Spleen (tissue), 11 donors: ENCODE results near the gene RNLS. TPM values are rescaled to one million over a fixed set of nuclear protein-coding genes. Genes with fewer than 3 reads are reported as not detected.

Experiments
- DNase-seq: peaks from one replicate; pipeline ENCODE4 v3.0.0-alpha.2; 2020
- H3K27ac ChIP-seq, 8 donors: fragments of 200-600 bp; sonication (generic) in 7 of 8; 1 replicate in 4 of 8; 2 replicates in 4 of 8; pipeline versions ENCODE4 v1.5.0 to v1.8.0; 2016 to 2021; ENCODE audit warnings: inconsistent platforms in 4 of 8, mild to moderate bottlenecking in 4 of 8, moderate library complexity in 1 of 8
- H3K27me3 ChIP-seq, 7 donors: fragments of 200-600 bp; sonication (generic) in 6 of 7; replicated peaks in 1 of 7; 1 replicate in 4 of 7; 2 replicates in 3 of 7; pipeline versions ENCODE4 v1.5.0 to v1.8.0; 2016 to 2021; ENCODE audit warnings: inconsistent platforms in 3 of 7, mild to moderate bottlenecking in 1 of 7
- H3K36me3 ChIP-seq, 6 donors: fragments of 200-600 bp; sonication (generic) in 5 of 6; 1 replicate in 4 of 6; 2 replicates in 2 of 6; pipeline versions ENCODE4 v1.5.0 to v1.8.0; 2016 to 2021; ENCODE audit warnings: inconsistent platforms in 2 of 6
- H3K4me1 ChIP-seq, 6 donors: fragments of 200-600 bp; sonication (generic) in 5 of 6; 1 replicate in 3 of 6; 2 replicates in 3 of 6; pipeline versions ENCODE4 v1.5.0 to v1.8.0; 2016 to 2021; ENCODE audit warnings: inconsistent platforms in 3 of 6
- H3K4me3 ChIP-seq, 8 donors: fragments of 200-600 bp; sonication (generic) in 7 of 8; 1 replicate in 4 of 8; 2 replicates in 4 of 8; pipeline versions ENCODE4 v1.5.0 to v1.8.0; 2016 to 2021; ENCODE audit warnings: inconsistent platforms in 4 of 8, mild to moderate bottlenecking in 4 of 8, moderate library complexity in 2 of 8
- H3K9me3 ChIP-seq, 8 donors: fragments of 200-600 bp; sonication (generic) in 7 of 8; 1 replicate in 4 of 8; 2 replicates in 4 of 8; pipeline versions ENCODE4 v1.5.0 to v1.8.0; 2016 to 2021; ENCODE audit warnings: inconsistent platforms in 4 of 8
- POLR2A ChIP-seq, 3 donors: fragments of 450-650 bp; IDR thresholded peaks; one replicate each; pipeline ENCODE4 v1.5.1; 2017; ENCODE audit warnings: antibody characterized with exemption in 3 of 3, mild to moderate bottlenecking in 1 of 3
- POLR2AphosphoS5 ChIP-seq, 3 donors: sonication (generic); formaldehyde crosslinking; IDR thresholded peaks; one replicate each; pipeline ENCODE4 v1.5.1; 2017; ENCODE audit warnings: antibody characterized with exemption in 3 of 3
- WGBS, 5 donors: extraction: QIAGEN DNeasy Blood & Tissue Kit in 3 of 5; methylation state at CpG; one replicate each; pipeline versions ENCODE4 v1.1.5 to v1.1.7; 2013 to 2018; 5-methylcytosine and 5-hydroxymethylcytosine counted together
- intact Hi-C: fragments of 100-400 bp; cut with DNase I; formaldehyde crosslinking; loops from one replicate; pipeline ENCODE4 v1.15.0; 2023; ENCODE audit warnings: low total_unique reads
- polyA plus RNA-seq, 3 donors: library from polyadenylated mRNA; stranded (reverse); fragments of 200-250 nt; gene quantifications; one replicate each; pipeline ENCODE4 v1.2.1, GENCODE V29; 2013
- total RNA-seq, 7 donors: library from RNA; depleted of rRNA in 3 of 7; stranded (reverse); fragments of >200 nt in 3 of 7; fragmentation: NEBNext Ultra II Directional in 4 of 7; extraction: Animal tissue kit (Norgen Biotek cat#: 25700) in 4 of 7; gene quantifications; one replicate each; pipeline versions ENCODE4 v1.1.0 to v1.2.1, GENCODE V29; 2016 to 2021
- TF ChIP-seq, protein P1 (sequence below), 11 experiments: fragments of 200-600 bp in 7 of 11; fragments of 450-650 bp in 4 of 11; sonication (generic) in 4 of 11; IDR thresholded peaks in 8 of 11; conservative IDR thresholded peaks in 3 of 11; 1 replicate in 7 of 11; 2 replicates in 4 of 11; pipeline versions ENCODE4 v1.4.0 to v1.8.0; 2016 to 2021; ENCODE audit warnings: antibody characterized with exemption in 11 of 11, inconsistent platforms in 4 of 11, mild to moderate bottlenecking in 1 of 11
- donor health status: healthy with polysubstance abuse.
- donor health status: DM: no; HTN: no; CAD: no; lungs with moderate emphysema.
- donor health status: DM: no; HTN: no; CAD: no.
- donor health status: Bipolar disorder and iron deficiency.
- donor health status: healthy.
- donor health status: DM: no; HTN: no; CAD: no.
- donor health status: DM: yes; HTN: yes; CAD: no.

Gene RNLS
- total and polyA plus RNA-seq, 10 donors = 4.5 to 28.8 (median 8.5) TPM

DNA sequence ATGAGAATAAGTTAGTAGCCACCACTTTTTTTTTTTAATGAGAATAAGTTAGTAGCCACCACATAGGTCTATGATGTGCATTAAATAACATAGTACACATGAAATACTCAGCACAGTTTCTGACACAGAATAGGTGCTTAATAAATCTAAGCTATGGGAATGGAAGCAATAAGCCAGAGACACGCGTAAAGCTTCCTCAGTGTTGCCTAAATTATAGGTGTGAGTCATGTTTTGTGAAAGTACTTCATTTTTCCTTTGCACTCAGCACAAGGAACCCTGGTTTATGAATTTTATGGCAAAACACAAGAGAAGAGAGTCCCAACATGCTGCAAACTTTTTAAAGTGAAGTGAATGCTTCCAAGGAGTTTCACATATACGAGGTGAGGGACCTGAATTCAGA lies 267.4 kb downstream of the RNLS start:
- no peaks in the 10 kb centered on the region for H3K36me3 ChIP-seq
- no peaks in the 10 kb centered on the region for H3K27me3 ChIP-seq
- no peak overlapping the region for H3K4me3 ChIP-seq
- intact Hi-C loops = no loop called here
- peaks cover 5 to 28% (median 24%) of the 10 kb centered on the region in 8 donors for H3K9me3 ChIP-seq
- 71 to 83% (median 79%) methylated on average over 3 of the region's 3 CpGs for WGBS, 5 donors
- TF ChIP-seq POLR2AphosphoS5 (IDR thresholded peaks at IDR 0.05) (no peak), POLR2A (IDR thresholded peaks at IDR 0.05) (no peak)
- TF ChIP-seq, protein P1, sequence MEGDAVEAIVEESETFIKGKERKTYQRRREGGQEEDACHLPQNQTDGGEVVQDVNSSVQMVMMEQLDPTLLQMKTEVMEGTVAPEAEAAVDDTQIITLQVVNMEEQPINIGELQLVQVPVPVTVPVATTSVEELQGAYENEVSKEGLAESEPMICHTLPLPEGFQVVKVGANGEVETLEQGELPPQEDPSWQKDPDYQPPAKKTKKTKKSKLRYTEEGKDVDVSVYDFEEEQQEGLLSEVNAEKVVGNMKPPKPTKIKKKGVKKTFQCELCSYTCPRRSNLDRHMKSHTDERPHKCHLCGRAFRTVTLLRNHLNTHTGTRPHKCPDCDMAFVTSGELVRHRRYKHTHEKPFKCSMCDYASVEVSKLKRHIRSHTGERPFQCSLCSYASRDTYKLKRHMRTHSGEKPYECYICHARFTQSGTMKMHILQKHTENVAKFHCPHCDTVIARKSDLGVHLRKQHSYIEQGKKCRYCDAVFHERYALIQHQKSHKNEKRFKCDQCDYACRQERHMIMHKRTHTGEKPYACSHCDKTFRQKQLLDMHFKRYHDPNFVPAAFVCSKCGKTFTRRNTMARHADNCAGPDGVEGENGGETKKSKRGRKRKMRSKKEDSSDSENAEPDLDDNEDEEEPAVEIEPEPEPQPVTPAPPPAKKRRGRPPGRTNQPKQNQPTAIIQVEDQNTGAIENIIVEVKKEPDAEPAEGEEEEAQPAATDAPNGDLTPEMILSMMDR (IDR thresholded peaks at IDR 0.05 in 8 of 11, conservative IDR thresholded peaks at IDR 0.05 in 3 of 11) = no peak
- peaks cover 0 to 7% (median 0%) of the 10 kb centered on the region in 6 donors for H3K4me1 ChIP-seq
- DNase-seq = no peak
- no peak overlapping the region for H3K27ac ChIP-seq

- TF ChIP-seq POLR2AphosphoS5 (IDR thresholded peaks at IDR 0.05) = no peak
- 86 to 91% (median 90%) methylated on average over 2 of the region's 2 CpGs for WGBS, 5 donors
- intact Hi-C loops = no loop called here
- Histone ChIP-seq H3K9me3 (peaks cover 5 to 14% (median 10%) of the 10 kb centered on the region in 8 donors), H3K27me3 (no peaks in the 10 kb centered on the region), H3K4me3 (no peak overlapping the region), H3K4me1 (peaks cover 0 to 7% (median 0%) of the 10 kb centered on the region in 6 donors), H3K27ac (no peak overlapping the region), H3K36me3 (no peaks in the 10 kb centered on the region)
- DNase-seq = no peak
Measured at GRCh38 chr10:88314362-88314761, 268.8 kb downstream of the RNLS start.

DNA sequence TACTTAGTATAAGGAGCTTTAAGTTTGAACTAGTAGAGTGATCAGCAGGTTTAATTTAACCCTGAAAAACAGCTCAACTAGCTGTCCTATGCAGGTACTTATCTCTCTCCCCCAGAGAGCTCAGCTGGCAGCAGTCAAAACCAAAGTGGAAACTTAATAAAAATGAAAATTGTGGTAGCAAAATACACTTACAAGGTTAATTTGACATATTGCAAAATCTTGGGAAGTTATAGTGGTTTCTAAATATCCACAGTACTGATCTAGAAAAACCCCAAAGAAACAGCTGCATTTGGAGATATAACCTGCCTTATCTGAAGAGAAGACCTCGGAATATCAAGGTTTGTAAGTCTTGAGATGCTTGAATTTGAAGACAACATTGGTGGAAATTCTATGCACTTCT lies 269.2 kb downstream of the RNLS start:
- Histone ChIP-seq H3K4me1 (peaks cover 0 to 7% (median 0%) of the 10 kb centered on the region in 6 donors), H3K4me3 (no peak overlapping the region), H3K9me3 (peaks cover 3 to 9% (median 5%) of the 10 kb centered on the region in 8 donors), H3K36me3 (no peaks in the 10 kb centered on the region), H3K27me3 (no peaks in the 10 kb centered on the region), H3K27ac (no peak overlapping the region)
- intact Hi-C loops = no loop called here
- TF ChIP-seq POLR2AphosphoS5 (IDR thresholded peaks at IDR 0.05) = no peak
- no peak for TF ChIP-seq POLR2A (IDR thresholded peaks at IDR 0.05)
- TF ChIP-seq, protein P1 (IDR thresholded peaks at IDR 0.05 in 8 of 11, conservative IDR thresholded peaks at IDR 0.05 in 3 of 11) = no peak
- WGBS, 5 donors = 41 to 76% (median 57%) methylated on average over 1 of the region's 1 CpG
- DNase-seq = no peak

DNA sequence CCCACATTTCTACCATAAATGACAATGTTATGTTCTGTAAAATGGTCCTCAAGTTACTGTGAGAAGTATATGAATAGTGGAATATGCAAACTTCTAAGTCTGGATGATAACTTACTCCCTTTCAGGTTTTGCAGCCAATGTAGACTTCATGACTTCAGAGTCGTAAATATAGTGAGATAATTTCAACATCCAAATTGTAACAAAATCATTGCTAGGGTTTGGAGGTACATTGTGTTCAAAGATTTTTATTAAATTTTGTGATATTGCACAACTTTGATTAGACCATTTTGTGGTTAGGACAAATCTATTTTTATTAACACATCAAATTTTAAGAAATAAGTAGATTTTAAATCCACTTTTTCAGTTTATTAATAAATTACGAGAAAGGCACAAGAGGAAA lies 270.3 kb downstream of the RNLS start:
- no peaks in the 10 kb centered on the region for H3K27me3 ChIP-seq
- 90 to 98% (median 93%) methylated on average over 2 of the region's 2 CpGs for WGBS, 5 donors

More for the DNA sequence above, 270.3 kb downstream of the RNLS start:
- no peaks in the 10 kb centered on the region for H3K9me3 ChIP-seq
- DNase-seq = no peak
- no peak overlapping the region for H3K4me3 ChIP-seq
- intact Hi-C loops = no loop called here
- TF ChIP-seq POLR2A (IDR thresholded peaks at IDR 0.05) (no peak), POLR2AphosphoS5 (IDR thresholded peaks at IDR 0.05) (no peak)
- TF ChIP-seq, protein P1 (IDR thresholded peaks at IDR 0.05 in 8 of 11, conservative IDR thresholded peaks at IDR 0.05 in 3 of 11) = no peak
- no peaks in the 10 kb centered on the region for H3K36me3 ChIP-seq
- peaks cover 0 to 7% (median 0%) of the 10 kb centered on the region in 6 donors for H3K4me1 ChIP-seq
- no peak overlapping the region for H3K27ac ChIP-seq
